ENCODE results near the gene FADS3.

- TF ChIP-seq CTCF (IDR thresholded peaks at IDR 0.05) (no peak), POLR2A (IDR thresholded peaks at IDR 0.05) (no peak)
These were observed 3.8 kb upstream of the FADS3 start for GRCh38 chr11:61895046-61895717.
